Kidney tubule cell (primary cell): ENCODE data around the gene STX18.
A peak's percentile ranks its signal among the peaks of the same experiment; 100 is the strongest.

Experiments
- DNase-seq: peaks from one replicate; pipeline ENCODE4 v3.0.0-alpha.2; 2018; ENCODE audit warnings: low spot score

STX18 gene

GRCh38 chr4:4418676-4419390, 123.0 kb downstream of the STX18 start:
- no peak for DNase-seq

- no peak for DNase-seq
These were observed 124.0 kb downstream of the STX18 start for GRCh38 chr4:4417886-4418285.

GRCh38 chr4:4416981-4417380, 124.9 kb downstream of the STX18 start:
- no peak for DNase-seq

- no peak for DNase-seq
These were observed 125.7 kb downstream of the STX18 start for GRCh38 chr4:4415806-4416805.

- DNase-seq, result no peak
These were observed 126.6 kb downstream of the STX18 start for GRCh38 chr4:4415107-4415805.

- no peak for DNase-seq
These were observed 128.0 kb downstream of the STX18 start for GRCh38 chr4:4413806-4414205.

GRCh38 chr4:4413373-4413725, 128.5 kb downstream of the STX18 start:
- no peak for DNase-seq

GRCh38 chr4:4412641-4413372, 129.0 kb downstream of the STX18 start:
- no peak for DNase-seq

- no peak for DNase-seq
These were observed 129.9 kb downstream of the STX18 start for GRCh38 chr4:4411906-4412305.

GRCh38 chr4:4410271-4410670, 131.6 kb downstream of the STX18 start:
- no peak for DNase-seq

GRCh38 chr4:4409416-4410115, 132.3 kb downstream of the STX18 start:
- DNase-seq, result no peak

GRCh38 chr4:4408576-4409335, 133.1 kb downstream of the STX18 start:
- peak; percentile 41 for DNase-seq

- no peak for DNase-seq
These were observed 133.7 kb downstream of the STX18 start for GRCh38 chr4:4408132-4408523.

- no peak for DNase-seq
These were observed 134.3 kb downstream of the STX18 start for GRCh38 chr4:4407299-4408131.

GRCh38 chr4:4406455-4407298, 135.2 kb downstream of the STX18 start:
- peak; percentile 54 for DNase-seq

GRCh38 chr4:4405358-4405962, 136.4 kb downstream of the STX18 start:
- DNase-seq, result no peak

GRCh38 chr4:4402966-4403365, 138.9 kb downstream of the STX18 start:
- DNase-seq, result no peak

- DNase-seq, result no peak
These were observed 140.8 kb downstream of the STX18 start for GRCh38 chr4:4401036-4401435.
